Mesendoderm (in vitro differentiated cells): ENCODE measurements around the gene S1PR4.

Experiments
- DNase-seq: peaks from one replicate; pipeline ENCODE4 v3.0.0; 2013
- H2AK5ac ChIP-seq: 2 replicates; pipeline ENCODE4 v1.6.1; 2013; ENCODE audit warnings: low read length, inconsistent platforms
- H2BK120ac ChIP-seq: 2 replicates; pipeline ENCODE4 v1.6.1; 2013; ENCODE audit warnings: low read depth, mild to moderate bottlenecking, low read length, moderate library complexity, mixed read lengths
- H2BK15ac ChIP-seq: replicated peaks from 2 replicates; pipeline ENCODE4 v1.6.1; 2013; ENCODE audit warnings: low read depth, mild to moderate bottlenecking, moderate library complexity
- H2BK5ac ChIP-seq: 2 replicates; pipeline ENCODE4 v1.6.1; 2013; ENCODE audit warnings: low read length, inconsistent platforms
- H3K18ac ChIP-seq: 2 replicates; pipeline ENCODE4 v1.6.1; 2013; ENCODE audit warnings: mild to moderate bottlenecking, low read length, mixed read lengths
- H3K23ac ChIP-seq: one replicate; pipeline ENCODE4 v1.6.1; 2013; ENCODE audit warnings: low read length
- H3K27ac ChIP-seq: 2 replicates; pipeline ENCODE4 v1.5.1; 2013; ENCODE audit warnings: low read depth, mild to moderate bottlenecking, inconsistent platforms, low read length, moderate library complexity
- H3K27me3 ChIP-seq: 2 replicates; pipeline ENCODE4 v1.6.1; 2013; ENCODE audit warnings: low read length, control low read depth, mild to moderate bottlenecking, inconsistent platforms; ENCODE audit not compliant: insufficient read depth, poor library complexity
- H3K36me3 ChIP-seq: 2 replicates; pipeline ENCODE4 v1.6.1; 2013; ENCODE audit warnings: low read length, inconsistent platforms; ENCODE audit not compliant: control insufficient read depth, insufficient read depth
- H3K4ac ChIP-seq: one replicate; pipeline ENCODE4 v1.6.1; 2013; ENCODE audit warnings: low read depth, mild to moderate bottlenecking, low read length, moderate library complexity
- H3K4me1 ChIP-seq: 2 replicates; pipeline ENCODE4 v1.6.1; 2013; ENCODE audit warnings: low read depth, low read length, inconsistent platforms; ENCODE audit not compliant: control insufficient read depth
- H3K4me2 ChIP-seq: 2 replicates; pipeline ENCODE4 v1.6.1; 2013; ENCODE audit warnings: low read length
- H3K4me3 ChIP-seq: 2 replicates; pipeline ENCODE4 v1.5.1; 2013; ENCODE audit warnings: mild to moderate bottlenecking, low read length
- H3K56ac ChIP-seq: one replicate; pipeline ENCODE4 v1.6.1; 2013; ENCODE audit warnings: low read length
- H3K79me1 ChIP-seq: 2 replicates; pipeline ENCODE4 v1.6.1; 2013; ENCODE audit warnings: low read length, inconsistent platforms
- H3K79me2 ChIP-seq: 2 replicates; pipeline ENCODE4 v1.6.1; 2013; ENCODE audit warnings: mild to moderate bottlenecking, low read length; ENCODE audit not compliant: control insufficient read depth, insufficient read depth
- H3K9ac ChIP-seq: 2 replicates; pipeline ENCODE4 v1.6.1; 2013; ENCODE audit warnings: low read length, inconsistent platforms
- H4K5ac ChIP-seq: one replicate; pipeline ENCODE4 v1.6.1; 2013; ENCODE audit warnings: low read length
- H4K8ac ChIP-seq: one replicate; pipeline ENCODE4 v1.6.1; 2013; ENCODE audit warnings: low read depth, mild to moderate bottlenecking, control low read depth, low read length, moderate library complexity
- WGBS: extraction: QIAGEN DNeasy Blood & Tissue Kit; methylation state at CpG from one replicate; pipeline ENCODE4 v1.1.7; 2013; ENCODE audit warnings: low lambda C conversion rate, missing lambda C conversion rate; ENCODE audit not compliant: insufficient coverage; ENCODE audit errors: extremely low coverage; 5-methylcytosine and 5-hydroxymethylcytosine counted together

The S1PR4 gene

DNA sequence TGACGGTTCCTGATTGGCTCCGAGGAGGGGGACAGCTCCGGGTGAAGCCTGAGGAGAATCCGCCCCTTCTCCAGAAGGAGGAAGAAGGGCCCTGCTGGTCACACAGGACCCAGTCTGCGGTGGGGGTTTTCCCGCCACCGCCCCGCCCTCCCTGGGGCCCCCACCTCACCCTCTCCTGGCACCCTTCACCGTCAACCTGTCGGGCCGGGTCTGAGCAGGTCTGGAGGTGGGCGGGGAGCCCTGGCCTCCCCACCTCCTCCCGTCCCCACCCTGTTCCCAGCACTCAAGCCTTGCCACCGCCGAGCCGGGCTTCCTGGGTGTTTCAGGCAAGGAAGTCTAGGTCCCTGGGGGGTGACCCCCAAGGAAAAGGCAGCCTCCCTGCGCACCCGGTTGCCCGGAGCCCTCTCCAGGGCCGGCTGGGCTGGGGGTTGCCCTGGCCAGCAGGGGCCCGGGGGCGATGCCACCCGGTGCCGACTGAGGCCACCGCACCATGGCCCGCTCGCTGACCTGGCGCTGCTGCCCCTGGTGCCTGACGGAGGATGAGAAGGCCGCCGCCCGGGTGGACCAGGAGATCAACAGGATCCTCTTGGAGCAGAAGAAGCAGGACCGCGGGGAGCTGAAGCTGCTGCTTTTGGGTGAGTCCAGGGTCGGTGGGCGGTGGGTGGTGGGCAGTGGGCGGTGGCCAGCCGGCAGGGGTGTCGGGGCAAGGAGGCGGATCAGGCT lies 42.4 kb upstream of the S1PR4 start, which contains the start of gene GNA15:
GNA15 (plus strand) TSS at position 73 of the 723 bp plus-strand sequence; CDS start at position 491, 418 bp downstream.
- no peak within 1 kb of the TSS for H4K8ac ChIP-seq
- H2BK5ac ChIP-seq = no peak within 1 kb of the TSS
- no peak for DNase-seq
- H3K79me2 ChIP-seq = no peaks in the 10 kb centered on the region
- H3K4ac ChIP-seq = no peak within 1 kb of the TSS
- H3K9ac ChIP-seq = no peak within 1 kb of the TSS
- no peak within 1 kb of the TSS for H3K23ac ChIP-seq
- no peaks in the 10 kb centered on the region for H3K79me1 ChIP-seq
- no peak within 1 kb of the TSS for H3K4me2 ChIP-seq
- no peak within 1 kb of the TSS for H3K56ac ChIP-seq
- H3K4me1 ChIP-seq = no peaks in the 10 kb centered on the region
- H3K18ac ChIP-seq = no peak within 1 kb of the TSS
- no peak within 1 kb of the TSS for H4K5ac ChIP-seq
- no peaks in the 10 kb centered on the region for H3K36me3 ChIP-seq
- H2AK5ac ChIP-seq = no peak within 1 kb of the TSS
- H2BK15ac ChIP-seq = no peak within 1 kb of the TSS
- H3K4me3 ChIP-seq = no peak within 1 kb of the TSS
- H2BK120ac ChIP-seq = no peak within 1 kb of the TSS
- WGBS = no CpG with 5 or more reads among the region's 40 CpGs
- H3K27me3 ChIP-seq = no peaks in the 10 kb centered on the region
- no peak within 1 kb of the TSS for H3K27ac ChIP-seq

DNA sequence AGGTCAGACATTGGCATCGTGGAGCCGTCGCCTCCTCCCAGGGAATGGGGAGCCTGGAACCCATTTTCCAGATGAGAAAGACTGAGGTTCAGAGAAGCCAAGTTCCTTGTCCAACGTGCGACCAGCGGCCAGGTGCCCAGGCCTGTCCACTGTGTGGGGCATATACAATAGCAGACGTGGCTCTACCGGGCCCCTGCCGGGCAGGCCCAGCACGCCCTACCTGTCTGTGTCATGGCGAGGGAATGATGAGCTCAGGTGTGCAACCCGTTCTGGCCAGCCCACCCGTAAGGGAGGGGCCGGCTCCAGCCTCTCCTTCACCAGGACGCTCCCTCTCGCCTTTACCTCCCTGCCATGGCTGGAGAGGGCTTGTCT lies 41.9 kb upstream of the S1PR4 start:
- Histone ChIP-seq H3K4me1 (no peaks in the 10 kb centered on the region), H2BK120ac (no peak overlapping the region), H3K79me2 (no peaks in the 10 kb centered on the region), H3K9ac (no peak overlapping the region), H3K79me1 (no peaks in the 10 kb centered on the region), H3K23ac (no peak overlapping the region), H3K56ac (no peak overlapping the region), H3K18ac (no peak overlapping the region), H2BK5ac (no peak overlapping the region), H4K8ac (no peak overlapping the region), H3K27ac (no peak overlapping the region), H4K5ac (no peak overlapping the region), H2AK5ac (no peak overlapping the region), H3K4me2 (no peak overlapping the region), H3K36me3 (no peaks in the 10 kb centered on the region), H2BK15ac (no peak overlapping the region), H3K27me3 (no peaks in the 10 kb centered on the region), H3K4me3 (no peak overlapping the region), H3K4ac (no peak overlapping the region)
- no CpG with 5 or more reads among the region's 16 CpGs for WGBS
- no peak for DNase-seq

DNA sequence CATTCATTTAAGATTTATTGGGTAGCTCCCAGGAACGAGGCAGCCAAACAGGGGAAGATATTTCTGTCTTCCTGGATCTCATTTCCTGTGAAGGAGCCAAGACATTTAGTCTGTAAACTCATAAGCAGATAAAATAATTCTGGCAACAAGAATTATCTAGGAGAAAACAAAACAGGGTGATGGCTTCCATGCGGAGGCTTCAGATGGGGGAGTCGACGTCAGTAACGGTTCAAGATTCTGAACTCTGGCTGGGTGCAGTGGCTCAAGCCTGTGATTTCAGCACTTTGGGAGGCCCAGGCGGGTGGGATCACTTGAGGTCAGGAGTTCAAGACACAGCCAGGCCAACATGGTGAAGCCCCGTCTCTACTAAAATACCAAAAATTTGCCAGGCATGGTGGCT lies 41.5 kb upstream of the S1PR4 start:
- no CpG with 5 or more reads among the region's 7 CpGs for WGBS
- H3K4me1 ChIP-seq = no peaks in the 10 kb centered on the region

DNA sequence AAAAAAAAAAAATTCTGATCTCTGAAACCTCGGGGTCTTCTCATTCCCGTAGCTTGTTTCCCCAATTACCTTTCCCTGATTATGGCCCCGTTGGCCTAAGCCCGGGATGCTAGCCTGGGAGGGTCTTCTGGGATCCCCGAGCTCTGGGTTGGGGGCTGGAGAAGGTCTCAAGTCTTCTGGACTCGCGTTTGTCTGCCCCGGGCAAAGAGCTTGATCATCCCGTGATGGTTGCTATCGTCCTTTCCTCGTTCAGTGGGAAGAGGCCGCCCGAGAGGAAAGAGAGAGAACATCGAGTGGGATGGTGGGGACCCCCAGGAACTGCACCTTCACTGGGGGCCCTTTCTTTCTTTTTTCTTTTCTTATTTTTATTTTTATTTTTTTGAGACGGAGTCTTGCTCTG lies 40.3 kb upstream of the S1PR4 start:
- Histone ChIP-seq H3K27ac (no peak overlapping the region), H3K79me1 (no peaks in the 10 kb centered on the region), H3K4ac (no peak overlapping the region), H3K36me3 (no peaks in the 10 kb centered on the region), H2BK120ac (no peak overlapping the region), H3K18ac (no peak overlapping the region), H2BK5ac (no peak overlapping the region), H3K9ac (no peak overlapping the region), H3K4me3 (no peak overlapping the region), H3K4me1 (no peaks in the 10 kb centered on the region), H2AK5ac (no peak overlapping the region), H3K79me2 (no peaks in the 10 kb centered on the region), H3K23ac (no peak overlapping the region), H3K56ac (no peak overlapping the region), H2BK15ac (no peak overlapping the region), H3K4me2 (no peak overlapping the region), H3K27me3 (no peaks in the 10 kb centered on the region), H4K8ac (no peak overlapping the region), H4K5ac (no peak overlapping the region)
- WGBS = no CpG with 5 or more reads among the region's 15 CpGs
- DNase-seq = no peak

More for the DNA sequence above, 41.5 kb upstream of the S1PR4 start:
- Histone ChIP-seq H3K18ac (no peak overlapping the region), H3K27me3 (no peaks in the 10 kb centered on the region), H3K36me3 (no peaks in the 10 kb centered on the region), H3K4me2 (no peak overlapping the region), H2BK15ac (no peak overlapping the region), H3K79me2 (no peaks in the 10 kb centered on the region), H3K27ac (no peak overlapping the region), H3K4me3 (no peak overlapping the region), H4K5ac (no peak overlapping the region), H2AK5ac (no peak overlapping the region), H2BK120ac (no peak overlapping the region), H3K79me1 (no peaks in the 10 kb centered on the region), H3K56ac (no peak overlapping the region), H4K8ac (no peak overlapping the region), H3K23ac (no peak overlapping the region), H2BK5ac (no peak overlapping the region), H3K4ac (no peak overlapping the region), H3K9ac (no peak overlapping the region)
- no peak for DNase-seq

DNA sequence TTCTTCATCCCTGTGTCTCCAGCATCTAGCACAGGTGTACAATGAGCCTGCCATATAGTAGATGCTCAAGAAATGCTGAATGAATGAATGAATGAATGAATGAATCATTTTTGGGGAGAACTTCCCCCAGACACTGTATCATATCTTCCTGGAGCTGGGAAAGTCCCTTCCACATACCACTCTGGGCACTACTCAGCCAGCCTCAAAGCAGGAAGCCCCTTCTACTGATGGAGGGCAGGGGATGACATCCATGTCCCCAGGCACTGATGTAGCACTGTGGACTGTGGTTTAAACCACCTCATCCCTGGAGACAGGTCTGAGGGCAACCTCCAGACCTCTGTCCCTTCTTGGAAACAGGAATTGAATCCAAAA lies 37.9 kb upstream of the S1PR4 start:
- H3K4me1 ChIP-seq = no peaks in the 10 kb centered on the region
- no peak overlapping the region for H3K9ac ChIP-seq
- H3K36me3 ChIP-seq = no peaks in the 10 kb centered on the region
- no peak overlapping the region for H3K4me3 ChIP-seq
- no peak for DNase-seq
- no peak overlapping the region for H2AK5ac ChIP-seq
- no peak overlapping the region for H3K23ac ChIP-seq
- H3K79me2 ChIP-seq = no peaks in the 10 kb centered on the region
- no peak overlapping the region for H3K4ac ChIP-seq
- H2BK120ac ChIP-seq = no peak overlapping the region
- H4K5ac ChIP-seq = no peak overlapping the region
- H3K27me3 ChIP-seq = no peaks in the 10 kb centered on the region
- H3K27ac ChIP-seq = no peak overlapping the region
- H3K18ac ChIP-seq = no peak overlapping the region
- no peak overlapping the region for H3K56ac ChIP-seq
- H3K4me2 ChIP-seq = no peak overlapping the region
- H3K79me1 ChIP-seq = no peaks in the 10 kb centered on the region
- no peak overlapping the region for H2BK5ac ChIP-seq
- H4K8ac ChIP-seq = no peak overlapping the region
- H2BK15ac ChIP-seq = no peak overlapping the region

DNA sequence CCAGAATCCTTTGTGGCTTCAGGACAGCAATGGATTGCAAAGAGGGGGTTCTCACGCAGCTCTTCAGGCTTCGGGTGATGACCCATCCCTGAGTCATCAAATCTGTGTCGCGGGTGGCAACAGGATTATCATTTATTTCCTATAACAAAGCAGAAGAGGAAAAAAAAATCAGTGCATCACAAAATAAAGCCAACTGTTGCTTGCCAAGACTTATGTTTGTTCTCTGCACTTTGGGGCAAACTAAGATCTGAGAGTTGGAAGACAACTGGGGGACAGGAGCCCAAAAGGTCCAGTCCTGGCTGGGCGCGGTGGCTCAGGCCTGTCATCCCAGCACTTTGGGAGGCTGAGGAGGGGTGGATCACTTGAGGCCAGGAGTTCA lies 36.3 kb upstream of the S1PR4 start:
- Histone ChIP-seq H3K79me2 (no peaks in the 10 kb centered on the region), H3K56ac (no peak overlapping the region), H4K5ac (no peak overlapping the region), H3K4me1 (no peaks in the 10 kb centered on the region), H2BK5ac (no peak overlapping the region), H3K18ac (no peak overlapping the region), H2BK120ac (no peak overlapping the region), H3K36me3 (no peaks in the 10 kb centered on the region), H3K4me2 (no peak overlapping the region), H3K9ac (no peak overlapping the region), H4K8ac (no peak overlapping the region), H3K79me1 (no peaks in the 10 kb centered on the region), H2AK5ac (no peak overlapping the region), H3K27me3 (no peaks in the 10 kb centered on the region), H2BK15ac (no peak overlapping the region), H3K23ac (no peak overlapping the region), H3K27ac (no peak overlapping the region), H3K4ac (no peak overlapping the region), H3K4me3 (no peak overlapping the region)
- no CpG with 5 or more reads among the region's 6 CpGs for WGBS
- no peak for DNase-seq
